ENCODE data around the gene RPL12.

- TF ChIP-seq POLR2A (IDR thresholded peaks at IDR 0.05; ENCODE audit: low read depth, low read length) (no peak), TAF1 (IDR thresholded peaks at IDR 0.05; ENCODE audit: borderline replicate concordance, low read depth, low read length) (no peak), POLR2AphosphoS5 (IDR thresholded peaks at IDR 0.05; ENCODE audit: low read depth, low read length) (no peak)
These were observed 20.8 kb downstream of the RPL12 start for GRCh38 chr9:127430415-127430814.
